ENCODE results near the gene RTL1. TPM values are rescaled to one million over a fixed set of nuclear protein-coding genes. Genes with fewer than 3 reads are reported as not detected.

RTL1 gene
- total and polyA plus RNA-seq, 2 of the 8 experiments (the other 6 are each of a cell fraction or from before 2014, with no cell fraction given) = not detected

DNA sequence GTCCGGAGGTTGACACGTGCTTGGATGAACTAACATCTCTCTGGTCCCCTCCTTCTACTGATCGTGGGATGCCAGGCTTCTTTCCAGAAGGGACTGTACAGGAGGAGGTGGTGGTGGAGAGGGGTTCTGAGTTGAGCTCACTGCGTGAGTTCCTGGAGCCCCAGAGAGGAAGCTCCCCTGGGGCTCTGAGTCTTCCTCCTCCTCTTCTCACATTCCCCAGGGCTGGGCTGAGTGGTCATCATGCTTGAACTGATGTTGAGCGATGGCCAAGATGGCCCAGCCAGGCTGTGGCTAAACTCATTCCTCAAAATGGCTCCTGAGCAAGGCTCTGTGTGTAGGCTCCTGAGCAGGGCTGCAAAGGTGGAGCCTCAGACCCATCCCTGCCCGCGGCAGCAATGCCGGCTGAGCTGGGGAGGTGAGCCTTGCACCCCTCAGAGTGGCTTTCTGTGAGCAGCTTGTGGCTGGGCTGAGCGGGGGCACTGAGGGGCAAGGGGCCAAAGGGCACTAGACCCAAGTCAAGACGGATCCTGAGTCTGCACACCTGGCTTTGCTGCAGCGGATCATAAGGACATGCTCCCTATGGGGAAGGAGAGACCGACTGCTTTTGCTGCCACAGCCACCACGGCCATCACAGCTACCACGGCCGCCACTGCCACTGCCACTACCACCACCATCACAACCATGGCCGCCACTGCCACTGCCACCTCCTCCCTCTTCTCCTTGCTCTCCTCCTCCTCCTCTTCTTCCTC lies 42.2 kb downstream of the RTL1 start (continued):
- TF ChIP-seq JUND (IDR thresholded peaks at IDR 0.05; ENCODE audit: low read length) = no peak
- no peak for TF ChIP-seq EP300 (IDR thresholded peaks at IDR 0.05; ENCODE audit: borderline replicate concordance in 1 of 2, low read depth in 2 of 2, low read length in 2 of 2)
- no peak for TF ChIP-seq TCF12 (IDR thresholded peaks at IDR 0.05; ENCODE audit: low read depth, low read length)
- TF ChIP-seq ZNF274 (IDR thresholded peaks at IDR 0.05; ENCODE audit: borderline replicate concordance, extremely low read depth, low read length) = no peak
- no peak for TF ChIP-seq FOSL1 (IDR thresholded peaks at IDR 0.05; ENCODE audit: insufficient read depth, low read depth, low read length)
- TF ChIP-seq SIN3A (conservative IDR thresholded peaks at IDR 0.05 in 1 of 2, IDR thresholded peaks at IDR 0.05 in 1 of 2; ENCODE audit: low read depth in 1 of 2, low read length in 2 of 2) = no peak

All from H1 (cell line).